Ishikawa (cell line): ENCODE results near the gene CLDND1.

Experiments
- CREB1 ChIP-seq: IDR thresholded peaks from 2 replicates; pipeline ENCODE4 v1.6.1; 2012; ENCODE audit warnings: low read depth
- EGR1 ChIP-seq: IDR thresholded peaks from 2 replicates; pipeline ENCODE4 v1.6.1; 2012
- NFIC ChIP-seq: IDR thresholded peaks from 2 replicates; pipeline ENCODE4 v1.6.1; 2012
- TAF1 ChIP-seq: IDR thresholded peaks from 2 replicates; pipeline ENCODE4 v1.6.1; 2012; ENCODE audit warnings: low read depth, mild to moderate bottlenecking
- TCF12 ChIP-seq: IDR thresholded peaks from 2 replicates; pipeline ENCODE4 v1.6.1; 2012; ENCODE audit warnings: low read depth
- TEAD4 ChIP-seq: IDR thresholded peaks from 2 replicates; pipeline ENCODE4 v1.6.1; 2012
- USF1 ChIP-seq: IDR thresholded peaks from 2 replicates; pipeline ENCODE4 v1.6.1; 2012
- YY1 ChIP-seq: IDR thresholded peaks from 2 replicates; pipeline ENCODE4 v1.6.1; 2012; ENCODE audit warnings: low read depth
- TF ChIP-seq, protein P1 (sequence below): IDR thresholded peaks from 2 replicates; pipeline ENCODE4 v1.6.1; 2012; ENCODE audit warnings: low read depth, mild to moderate bottlenecking
- TF ChIP-seq, protein P2 (sequence below): IDR thresholded peaks from 2 replicates; pipeline ENCODE4 v1.6.1; 2012

DNA sequence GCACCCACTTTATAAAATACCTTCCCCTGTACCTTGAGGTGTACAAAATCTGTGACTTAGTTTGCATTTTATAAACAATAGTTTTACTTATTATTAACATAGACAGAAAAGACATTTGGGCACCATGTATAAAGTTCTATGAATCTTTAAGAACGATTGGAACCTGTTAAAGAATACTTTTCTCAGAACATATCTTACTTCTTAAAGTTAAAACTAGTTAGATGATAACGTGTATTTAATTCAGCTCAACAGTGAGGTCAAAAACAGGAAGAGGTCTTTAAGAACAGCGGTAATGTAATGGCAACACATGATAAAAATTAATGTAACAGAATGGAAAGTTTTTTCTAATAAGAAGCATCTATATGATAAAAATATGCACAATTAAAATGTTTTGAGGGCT, 45.7 kb upstream of the CLDND1 start:
- TF ChIP-seq NFIC (no peak), USF1 (no peak), YY1 (no peak), TCF12 (no peak), EGR1 (no peak), TAF1 (no peak), TEAD4 (no peak), CREB1 (no peak)
- TF ChIP-seq, protein P1, sequence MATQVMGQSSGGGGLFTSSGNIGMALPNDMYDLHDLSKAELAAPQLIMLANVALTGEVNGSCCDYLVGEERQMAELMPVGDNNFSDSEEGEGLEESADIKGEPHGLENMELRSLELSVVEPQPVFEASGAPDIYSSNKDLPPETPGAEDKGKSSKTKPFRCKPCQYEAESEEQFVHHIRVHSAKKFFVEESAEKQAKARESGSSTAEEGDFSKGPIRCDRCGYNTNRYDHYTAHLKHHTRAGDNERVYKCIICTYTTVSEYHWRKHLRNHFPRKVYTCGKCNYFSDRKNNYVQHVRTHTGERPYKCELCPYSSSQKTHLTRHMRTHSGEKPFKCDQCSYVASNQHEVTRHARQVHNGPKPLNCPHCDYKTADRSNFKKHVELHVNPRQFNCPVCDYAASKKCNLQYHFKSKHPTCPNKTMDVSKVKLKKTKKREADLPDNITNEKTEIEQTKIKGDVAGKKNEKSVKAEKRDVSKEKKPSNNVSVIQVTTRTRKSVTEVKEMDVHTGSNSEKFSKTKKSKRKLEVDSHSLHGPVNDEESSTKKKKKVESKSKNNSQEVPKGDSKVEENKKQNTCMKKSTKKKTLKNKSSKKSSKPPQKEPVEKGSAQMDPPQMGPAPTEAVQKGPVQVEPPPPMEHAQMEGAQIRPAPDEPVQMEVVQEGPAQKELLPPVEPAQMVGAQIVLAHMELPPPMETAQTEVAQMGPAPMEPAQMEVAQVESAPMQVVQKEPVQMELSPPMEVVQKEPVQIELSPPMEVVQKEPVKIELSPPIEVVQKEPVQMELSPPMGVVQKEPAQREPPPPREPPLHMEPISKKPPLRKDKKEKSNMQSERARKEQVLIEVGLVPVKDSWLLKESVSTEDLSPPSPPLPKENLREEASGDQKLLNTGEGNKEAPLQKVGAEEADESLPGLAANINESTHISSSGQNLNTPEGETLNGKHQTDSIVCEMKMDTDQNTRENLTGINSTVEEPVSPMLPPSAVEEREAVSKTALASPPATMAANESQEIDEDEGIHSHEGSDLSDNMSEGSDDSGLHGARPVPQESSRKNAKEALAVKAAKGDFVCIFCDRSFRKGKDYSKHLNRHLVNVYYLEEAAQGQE: no peak
- TF ChIP-seq, protein P2, sequence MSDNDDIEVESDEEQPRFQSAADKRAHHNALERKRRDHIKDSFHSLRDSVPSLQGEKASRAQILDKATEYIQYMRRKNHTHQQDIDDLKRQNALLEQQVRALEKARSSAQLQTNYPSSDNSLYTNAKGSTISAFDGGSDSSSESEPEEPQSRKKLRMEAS: no peak
